A549 (cell line): ENCODE measurements around the gene KLHL1.

ENCODE experiments used
- ATOH8 ChIP-seq: fragments of 250-450 bp; sonication (Bioruptor Pico); IDR thresholded peaks from 2 replicates; pipeline ENCODE4 v1.5.0; 2020; ENCODE audit warnings: low read depth, mild to moderate bottlenecking, moderate library complexity
- CTCF ChIP-seq: fragments of >200 bp; sonication (Bioruptor Twin); formaldehyde crosslinking; IDR thresholded peaks from 3 replicates; pipeline ENCODE4 v1.5.1; 2016
- EP300 ChIP-seq, 2 experiments: fragments of >200 bp; sonication (Bioruptor Twin); formaldehyde crosslinking; IDR thresholded peaks; 2 replicates in 1 of 2; 3 replicates in 1 of 2; pipeline ENCODE4 v1.6.1; 2016 to 2017
- FOSB ChIP-seq: fragments of 250-450 bp; sonication (Bioruptor Pico); IDR thresholded peaks from 2 replicates; pipeline ENCODE4 v1.5.0; 2020; ENCODE audit warnings: mild to moderate bottlenecking, moderate library complexity
- HOXA7 ChIP-seq: fragments of 250-450 bp; sonication (Bioruptor Pico); IDR thresholded peaks from 2 replicates; pipeline ENCODE4 v1.5.0; 2020; ENCODE audit warnings: mild to moderate bottlenecking, moderate library complexity
- JUN ChIP-seq, 2 experiments: fragments of >200 bp; sonication (Bioruptor Twin); formaldehyde crosslinking; IDR thresholded peaks; 2 replicates in 1 of 2; 3 replicates in 1 of 2; pipeline ENCODE4 v1.6.1; 2016 to 2017
- PBX3 ChIP-seq: IDR thresholded peaks from 2 replicates; pipeline ENCODE4 v1.6.1; 2012
- POLR2A ChIP-seq: IDR thresholded peaks from 2 replicates; pipeline ENCODE4 v1.6.1; 2012; ENCODE audit warnings: mild to moderate bottlenecking, low read length
- RCOR1 ChIP-seq: fragments of 150-350 bp; IDR thresholded peaks from 2 replicates; pipeline ENCODE4 v1.6.1; 2014; ENCODE audit warnings: antibody characterized with exemption, low read length, low read depth
- RFX5 ChIP-seq: fragments of 450-650 bp; IDR thresholded peaks from 2 replicates; pipeline ENCODE4 v1.7.1; 2014; ENCODE audit warnings: antibody characterized with exemption, mild to moderate bottlenecking, moderate library complexity
- ZC3H11A ChIP-seq: fragments of 450-650 bp; IDR thresholded peaks from 2 replicates; pipeline ENCODE4 v1.6.1; 2014; ENCODE audit warnings: antibody characterized with exemption, mild to moderate bottlenecking
- ZSCAN20 ChIP-seq: fragments of 250-450 bp; sonication (Bioruptor Pico); IDR thresholded peaks from 2 replicates; pipeline ENCODE4 v1.8.0; 2022; ENCODE audit warnings: mild to moderate bottlenecking, moderate library complexity
- TF ChIP-seq, protein P1 (sequence below): IDR thresholded peaks from 2 replicates; pipeline ENCODE4 v1.6.1; 2012; ENCODE audit warnings: low read depth, borderline replicate concordance
- TF ChIP-seq, protein P2 (sequence below): fragments of 450-650 bp; IDR thresholded peaks from 2 replicates; pipeline ENCODE4 v1.6.1; 2014; ENCODE audit warnings: antibody characterized with exemption

DNA sequence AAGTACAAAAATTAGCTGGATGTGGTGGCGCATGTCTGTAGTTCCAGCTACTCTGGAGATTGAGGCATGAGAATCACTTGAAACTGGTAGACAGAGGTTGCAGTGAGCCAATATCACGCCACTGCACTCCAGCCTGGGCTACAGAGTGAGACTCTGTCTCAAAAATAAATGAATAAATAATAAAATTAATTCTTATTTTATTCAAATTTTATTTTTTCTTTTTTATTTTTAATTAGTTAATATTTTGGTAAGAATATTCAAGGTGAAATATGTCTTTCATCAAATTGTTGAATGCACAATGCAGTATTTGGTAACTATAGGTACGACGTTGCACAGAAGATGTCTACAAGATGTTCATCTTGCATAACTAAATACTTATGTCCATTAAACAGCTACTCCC is 111.2 kb downstream of the KLHL1 start:
- TF ChIP-seq POLR2A = no peak
- TF ChIP-seq CTCF = no peak
- no peak for TF ChIP-seq JUN (IDR thresholded peaks at IDR 0.05)
- no peak for TF ChIP-seq RFX5
- no peak for TF ChIP-seq RCOR1
- no peak for TF ChIP-seq ZSCAN20 (CRISPR knock-in tag)
- TF ChIP-seq, protein P1, sequence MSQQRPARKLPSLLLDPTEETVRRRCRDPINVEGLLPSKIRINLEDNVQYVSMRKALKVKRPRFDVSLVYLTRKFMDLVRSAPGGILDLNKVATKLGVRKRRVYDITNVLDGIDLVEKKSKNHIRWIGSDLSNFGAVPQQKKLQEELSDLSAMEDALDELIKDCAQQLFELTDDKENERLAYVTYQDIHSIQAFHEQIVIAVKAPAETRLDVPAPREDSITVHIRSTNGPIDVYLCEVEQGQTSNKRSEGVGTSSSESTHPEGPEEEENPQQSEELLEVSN = no peak
- no peak for TF ChIP-seq HOXA7 (CRISPR knock-in tag)
- TF ChIP-seq ATOH8 = no peak
- TF ChIP-seq, protein P2, sequence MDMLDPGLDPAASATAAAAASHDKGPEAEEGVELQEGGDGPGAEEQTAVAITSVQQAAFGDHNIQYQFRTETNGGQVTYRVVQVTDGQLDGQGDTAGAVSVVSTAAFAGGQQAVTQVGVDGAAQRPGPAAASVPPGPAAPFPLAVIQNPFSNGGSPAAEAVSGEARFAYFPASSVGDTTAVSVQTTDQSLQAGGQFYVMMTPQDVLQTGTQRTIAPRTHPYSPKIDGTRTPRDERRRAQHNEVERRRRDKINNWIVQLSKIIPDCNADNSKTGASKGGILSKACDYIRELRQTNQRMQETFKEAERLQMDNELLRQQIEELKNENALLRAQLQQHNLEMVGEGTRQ = no peak
- TF ChIP-seq FOSB (CRISPR knock-in tag) = no peak
- no peak for TF ChIP-seq ZC3H11A
- TF ChIP-seq PBX3 = no peak
- no peak for TF ChIP-seq EP300 (IDR thresholded peaks at IDR 0.05)
